Neural progenitor cell (in vitro differentiated cells): Measurements from ENCODE around the gene C19orf25. TPM values are rescaled to one million over a fixed set of nuclear protein-coding genes. Genes with fewer than 3 reads are reported as not detected.

Experiments used
- DNase-seq: peaks from one replicate; pipeline ENCODE4 v3.0.0-alpha.2; 2016; ENCODE audit warnings: low spot score
- H2AFZ ChIP-seq: fragments of 200-600 bp; sonication (generic); replicated peaks from 2 replicates; pipeline ENCODE4 v1.6.1; 2016; ENCODE audit warnings: antibody characterized with exemption
- H3F3A ChIP-seq: fragments of 200-600 bp; sonication (generic); 2 replicates; pipeline ENCODE4 v1.6.1; 2016; ENCODE audit warnings: antibody characterized with exemption, low read depth
- H3K27ac ChIP-seq: fragments of 200-600 bp; sonication (generic); 2 replicates; pipeline ENCODE4 v1.5.1; 2016; ENCODE audit warnings: mild to moderate bottlenecking
- H3K27me3 ChIP-seq: fragments of 200-600 bp; sonication (generic); 2 replicates; pipeline ENCODE4 v1.6.1; 2016; ENCODE audit warnings: mild to moderate bottlenecking, moderate library complexity
- H3K36me3 ChIP-seq: fragments of 200-600 bp; sonication (generic); 2 replicates; pipeline ENCODE4 v1.5.1; 2016
- H3K4me1 ChIP-seq: fragments of 200-600 bp; sonication (generic); 2 replicates; pipeline ENCODE4 v1.6.1; 2016; ENCODE audit warnings: mixed run types
- H3K4me2 ChIP-seq: fragments of 200-600 bp; sonication (generic); 2 replicates; pipeline ENCODE4 v1.6.1; 2016
- H3K4me3 ChIP-seq: fragments of 200-600 bp; sonication (generic); 2 replicates; pipeline ENCODE4 v1.5.1; 2016
- H3K79me2 ChIP-seq: fragments of 200-600 bp; sonication (generic); 2 replicates; pipeline ENCODE4 v1.6.1; 2016; ENCODE audit warnings: low read depth
- H3K9ac ChIP-seq: fragments of 200-600 bp; sonication (generic); 2 replicates; pipeline ENCODE4 v1.6.1; 2016
- H3K9me3 ChIP-seq: fragments of 200-600 bp; sonication (generic); 2 replicates; pipeline ENCODE4 v1.5.1; 2016; ENCODE audit warnings: low read depth
- H4K20me1 ChIP-seq: fragments of 200-600 bp; sonication (generic); 2 replicates; pipeline ENCODE4 v1.6.1; 2016; ENCODE audit warnings: low read depth
- H3K27ac Mint-ChIP-seq: 3 replicates; pipeline ENCODE4 v1.8.0; 2021; ENCODE audit warnings: mixed read lengths
- H3K27me3 Mint-ChIP-seq: 2 replicates; pipeline ENCODE4 v1.8.0; 2022; ENCODE audit warnings: low read depth, mild to moderate bottlenecking, inconsistent platforms, moderate library complexity, mixed read lengths; ENCODE audit not compliant: insufficient read depth
- H3K36me3 Mint-ChIP-seq: 3 replicates; pipeline ENCODE4 v1.8.0; 2021; ENCODE audit warnings: mixed read lengths
- H3K4me1 Mint-ChIP-seq: 3 replicates; pipeline ENCODE4 v1.8.0; 2021; ENCODE audit warnings: mixed read lengths
- H3K4me3 Mint-ChIP-seq: 3 replicates; pipeline ENCODE4 v1.8.0; 2021; ENCODE audit warnings: mild to moderate bottlenecking, moderate library complexity, mixed read lengths
- H3K9me3 Mint-ChIP-seq: 3 replicates; pipeline ENCODE4 v1.8.0; 2020; ENCODE audit warnings: mixed read lengths
- CTCF ChIP-seq: fragments of 200-600 bp; sonication (generic); IDR thresholded peaks from 2 replicates; pipeline ENCODE4 v1.5.1; 2017; ENCODE audit warnings: antibody characterized with exemption, mild to moderate bottlenecking
- EZH2 ChIP-seq: fragments of 200-600 bp; sonication (generic); IDR thresholded peaks from 2 replicates; pipeline ENCODE4 v1.6.1; 2017; ENCODE audit warnings: antibody characterized with exemption, mild to moderate bottlenecking, moderate library complexity
- EZH2phosphoT487 ChIP-seq: fragments of 200-600 bp; sonication (generic); IDR thresholded peaks from 2 replicates; pipeline ENCODE4 v1.6.1; 2017; ENCODE audit warnings: antibody characterized with exemption
- total RNA-seq: library from RNA; depleted of rRNA; stranded (reverse); fragments of >200 nt; gene quantifications from 2 replicates; pipeline ENCODE4 v1.2.3, GENCODE V29; 2015; ENCODE audit warnings: low replicate concordance

Gene C19orf25
- total RNA-seq, 1 donor from 2014 or later: 14.4 TPM

GRCh38 chr19:1492474-1493006, 13.5 kb upstream of the C19orf25 start:
- DNase-seq: no peak
- Histone ChIP-seq H2AFZ (no peak overlapping the region), H3K27me3 (peaks cover 36% of the 10 kb centered on the region), H3K27ac (no peak overlapping the region), H4K20me1 (peaks cover 9% of the 10 kb centered on the region), H3K9me3 (no peaks in the 10 kb centered on the region), H3K4me3 (no peak overlapping the region), H3K36me3 (no peaks in the 10 kb centered on the region), H3K4me2 (no peak overlapping the region), H3K79me2 (no peaks in the 10 kb centered on the region), H3K9ac (no peak overlapping the region), H3F3A (peaks cover 7% of the 10 kb centered on the region), H3K4me1 (peaks cover 12% of the 10 kb centered on the region)
- Mint-ChIP-seq H3K4me3 (peak overlapping the region; percentile 84), H3K27me3 (peaks cover 13% of the 10 kb centered on the region), H3K27ac (no peak overlapping the region), H3K9me3 (no peaks in the 10 kb centered on the region), H3K36me3 (peaks cover 1% of the 10 kb centered on the region), H3K4me1 (peaks cover 22% of the 10 kb centered on the region)
- no peak for TF ChIP-seq CTCF

- H3K9me3 ChIP-seq: no peaks in the 10 kb centered on the region
- H3K9me3 Mint-ChIP-seq: no peaks in the 10 kb centered on the region
- no peak overlapping the region for H3K27ac ChIP-seq
- H3K9ac ChIP-seq: no peak overlapping the region
- peaks cover 21% of the 10 kb centered on the region for H3K4me1 Mint-ChIP-seq
- no peak overlapping the region for H3K27ac Mint-ChIP-seq
- peaks cover 12% of the 10 kb centered on the region for H3K4me1 ChIP-seq
- H3K36me3 ChIP-seq: no peaks in the 10 kb centered on the region
- peaks cover 7% of the 10 kb centered on the region for H3F3A ChIP-seq
- H3K4me3 Mint-ChIP-seq: peak overlapping the region; percentile 84
- peaks cover 1% of the 10 kb centered on the region for H3K36me3 Mint-ChIP-seq
- TF ChIP-seq CTCF: no peak
- no peak for TF ChIP-seq EZH2phosphoT487
- TF ChIP-seq EZH2: no peak
- H3K4me2 ChIP-seq: peak overlapping the region; percentile 86
- H3K79me2 ChIP-seq: no peaks in the 10 kb centered on the region
- no peak overlapping the region for H2AFZ ChIP-seq
- peaks cover 36% of the 10 kb centered on the region for H3K27me3 ChIP-seq
- peak overlapping the region; percentile 56 for H3K4me3 ChIP-seq
- peaks cover 11% of the 10 kb centered on the region for H3K27me3 Mint-ChIP-seq
- H4K20me1 ChIP-seq: peaks cover 9% of the 10 kb centered on the region
- DNase-seq: no peak
Observed at GRCh38 chr19:1491849-1492170, 12.8 kb upstream of the C19orf25 start.

GRCh38 chr19:1491114-1491848, 12.3 kb upstream of the C19orf25 start, which contains the start of gene REEP6:
TSS of gene REEP6 (plus strand) at chr19:1491181. CDS start at chr19:1491270, 89 bp downstream.
- peaks cover 7% of the 10 kb centered on the region for H3F3A ChIP-seq
- TF ChIP-seq CTCF (no peak), EZH2phosphoT487 (no peak), EZH2 (no peak)
- Mint-ChIP-seq H3K4me1 (peaks cover 17% of the 10 kb centered on the region), H3K4me3 (peak within 1 kb of the TSS; percentile 88), H3K27ac (peak within 1 kb of the TSS; percentile 99), H3K36me3 (no peaks in the 10 kb centered on the region), H3K27me3 (peaks cover 7% of the 10 kb centered on the region), H3K9me3 (no peaks in the 10 kb centered on the region)
- H3K79me2 ChIP-seq: no peaks in the 10 kb centered on the region
- H3K4me1 ChIP-seq: peaks cover 12% of the 10 kb centered on the region
- H3K4me3 ChIP-seq: peak within 1 kb of the TSS; percentile 64
- no peak within 1 kb of the TSS for H3K9ac ChIP-seq
- H4K20me1 ChIP-seq: peaks cover 9% of the 10 kb centered on the region
- no peaks in the 10 kb centered on the region for H3K9me3 ChIP-seq
- peaks cover 36% of the 10 kb centered on the region for H3K27me3 ChIP-seq
- no peaks in the 10 kb centered on the region for H3K36me3 ChIP-seq
- H3K27ac ChIP-seq: no peak within 1 kb of the TSS
- peak within 1 kb of the TSS; percentile 85 for H2AFZ ChIP-seq
- DNase-seq: no peak
- peak within 1 kb of the TSS; percentile 86 for H3K4me2 ChIP-seq
